SK-N-SH (cell line): ENCODE results near the gene NCR1. TPM values are rescaled to one million over a fixed set of nuclear protein-coding genes. Genes with fewer than 3 reads are reported as not detected.
"Not testable (repeated sequence)": the region's sequence is repeated elsewhere in the genome, so short reads cannot be mapped to it uniquely, and the experiment has no call there.

Source experiments
- CTCF ChIA-PET: fragments of 300-600, 350-600 bp; formaldehyde crosslinking; extraction: SDS; loops from one replicate; lab custom pipeline; 2021; lab: Yijun Ruan, JAX
- POLR2A ChIA-PET: fragments of 350-600 bp; sonication (Branson Sonifier 250); formaldehyde crosslinking; extraction: SDS; loops from one replicate; lab custom pipeline; 2020; ENCODE audit warnings: antibody characterized with exemption, inconsistent platforms; lab: Yijun Ruan, JAX
- DNase-seq: peaks from one replicate; pipeline ENCODE4 v3.0.0; 2012
- H2AFZ ChIP-seq: fragments of 200-600 bp; sonication (generic); 2 replicates; pipeline ENCODE4 v1.8.1; 2016; ENCODE audit warnings: antibody characterized with exemption, mild to moderate bottlenecking, low read depth
- H3F3A ChIP-seq: fragments of 200-600 bp; sonication (generic); replicated peaks from 2 replicates; pipeline ENCODE3; 2016; ENCODE audit warnings: antibody characterized with exemption, mild to moderate bottlenecking; ENCODE audit not compliant: insufficient read depth
- H3K27ac ChIP-seq, 2 experiments: fragments of 200-500 bp in 1 of 2; fragments of 200-600 bp in 1 of 2; sonication (Bioruptor generic) in 1 of 2; sonication (generic), shearing (Covaris generic) in 1 of 2; 2 replicates each; pipeline versions ENCODE4 v1.5.1 to v1.6.1; 2014 to 2016; ENCODE audit warnings: low read depth in 2 of 2, inconsistent platforms in 1 of 2, low read length in 1 of 2, mild to moderate bottlenecking in 1 of 2, mixed read lengths in 1 of 2
- H3K27me3 ChIP-seq: fragments of 200-600 bp; sonication (generic), shearing (Covaris generic); 2 replicates; pipeline ENCODE4 v1.6.1; 2016; ENCODE audit warnings: mixed run types; ENCODE audit not compliant: insufficient read depth
- H3K36me3 ChIP-seq, 2 experiments: fragments of 200-500 bp in 1 of 2; fragments of 200-600 bp in 1 of 2; sonication (Bioruptor generic) in 1 of 2; sonication (generic) in 1 of 2; replicated peaks in 1 of 2; 2 replicates each; pipeline versions ENCODE3 to v1.5.1; 2014 to 2016; ENCODE audit warnings: low read length in 1 of 2, mild to moderate bottlenecking in 1 of 2; ENCODE audit not compliant: insufficient read depth in 2 of 2, control insufficient read depth in 1 of 2
- H3K4me1 ChIP-seq, 2 experiments: fragments of 200-500 bp in 1 of 2; fragments of 200-600 bp in 1 of 2; sonication (Bioruptor generic) in 1 of 2; sonication (generic), shearing (Covaris generic) in 1 of 2; 2 replicates each; pipeline versions ENCODE4 v1.5.1 to v1.6.1; 2014 to 2016; ENCODE audit warnings: low read depth in 1 of 2, low read length in 1 of 2, mixed run types in 1 of 2; ENCODE audit not compliant: insufficient read depth in 2 of 2, control insufficient read depth in 1 of 2
- H3K4me2 ChIP-seq: fragments of 200-600 bp; sonication (generic), shearing (Covaris generic); 2 replicates; pipeline ENCODE4 v1.6.1; 2017; ENCODE audit warnings: mixed run types
- H3K4me3 ChIP-seq, 2 experiments: fragments of 200-500 bp in 1 of 2; fragments of 200-600 bp in 1 of 2; sonication (Bioruptor generic) in 1 of 2; sonication (generic), shearing (Covaris generic) in 1 of 2; 2 replicates each; pipeline versions ENCODE4 v1.5.1 to v1.8.1; 2014 to 2016; ENCODE audit warnings: low read depth in 2 of 2, inconsistent platforms in 1 of 2, low read length in 1 of 2, mild to moderate bottlenecking in 1 of 2, mixed read lengths in 1 of 2, moderate library complexity in 1 of 2
- H3K79me2 ChIP-seq: fragments of 200-600 bp; sonication (generic); 2 replicates; pipeline ENCODE4 v1.8.1; 2017; ENCODE audit warnings: mild to moderate bottlenecking; ENCODE audit not compliant: insufficient read depth
- H3K9ac ChIP-seq: fragments of 200-600 bp; sonication (generic); 2 replicates; pipeline ENCODE4 v1.6.1; 2017; ENCODE audit warnings: mixed run types
- H3K9me2 ChIP-seq: fragments of 200-600 bp; sonication (generic); 2 replicates; pipeline ENCODE4 v1.6.1; 2017; ENCODE audit warnings: mixed run types
- H3K9me3 ChIP-seq: fragments of 200-600 bp; sonication (generic); 2 replicates; pipeline ENCODE4 v1.6.1; 2017; ENCODE audit warnings: mixed run types, mild to moderate bottlenecking, moderate library complexity
- H4K20me1 ChIP-seq: fragments of 200-600 bp; sonication (generic); 2 replicates; pipeline ENCODE4 v1.6.1; 2017; ENCODE audit warnings: mild to moderate bottlenecking, mixed run types; ENCODE audit not compliant: insufficient read depth
- CHD2 ChIP-seq: fragments of 150-350 bp; IDR thresholded peaks from 2 replicates; pipeline ENCODE4 v1.6.1; 2018; ENCODE audit warnings: low read length; ENCODE audit not compliant: partially characterized antibody
- EP300 ChIP-seq, 2 experiments: IDR thresholded peaks; 2 replicates each; pipeline versions ENCODE4 v1.4.0 to v1.6.1; 2012; ENCODE audit warnings: borderline replicate concordance in 1 of 2, low read depth in 1 of 2, low read length in 1 of 2
- EZH2phosphoT487 ChIP-seq: fragments of 200-600 bp; sonication (generic); IDR thresholded peaks from 2 replicates; pipeline ENCODE4 v1.6.1; 2017; ENCODE audit warnings: low read depth, mixed run types, mild to moderate bottlenecking, antibody characterized with exemption, moderate library complexity, borderline replicate concordance
- FOSL2 ChIP-seq: IDR thresholded peaks from 2 replicates; pipeline ENCODE4 v1.4.0; 2012; ENCODE audit warnings: low read depth, mild to moderate bottlenecking, moderate library complexity, borderline replicate concordance
- FOXJ3 ChIP-seq: sonication (generic); formaldehyde crosslinking; IDR thresholded peaks from 2 replicates; pipeline ENCODE4 v1.5.1; 2020; ENCODE audit warnings: mild to moderate bottlenecking, missing genetic modification reagents
- JUND ChIP-seq: IDR thresholded peaks from 2 replicates; pipeline ENCODE4 v1.4.0; 2012
- MEF2A ChIP-seq: IDR thresholded peaks from 2 replicates; pipeline ENCODE4 v1.4.0; 2012; ENCODE audit warnings: low read depth, borderline replicate concordance
- MXI1 ChIP-seq: IDR thresholded peaks from 2 replicates; pipeline ENCODE4 v1.6.1; 2012; ENCODE audit warnings: mild to moderate bottlenecking, low read depth, low read length, improper control_type of control experiment
- NRF1 ChIP-seq: IDR thresholded peaks from 2 replicates; pipeline ENCODE4 v1.6.1; 2012; ENCODE audit warnings: low read depth, mild to moderate bottlenecking, low read length
- PBX3 ChIP-seq: IDR thresholded peaks from 2 replicates; pipeline ENCODE4; 2012
- POLR2AphosphoS5 ChIP-seq: IDR thresholded peaks from 2 replicates; pipeline ENCODE4 v1.6.1; 2012; ENCODE audit warnings: low read depth, low read length
- RCOR1 ChIP-seq: fragments of 150-350 bp; IDR thresholded peaks from 2 replicates; pipeline ENCODE4 v1.6.1; 2017; ENCODE audit warnings: antibody characterized with exemption, low read length
- SIN3A ChIP-seq: IDR thresholded peaks from 2 replicates; pipeline ENCODE4 v1.6.1; 2012; ENCODE audit warnings: low read depth, mild to moderate bottlenecking, low read length, moderate library complexity, borderline replicate concordance
- TAF1 ChIP-seq: IDR thresholded peaks from 2 replicates; pipeline ENCODE4 v1.6.1; 2012; ENCODE audit warnings: low read depth, mild to moderate bottlenecking, low read length, moderate library complexity, borderline replicate concordance
- TCF12 ChIP-seq: IDR thresholded peaks from 2 replicates; pipeline ENCODE4 v1.4.0; 2012
- YY1 ChIP-seq: IDR thresholded peaks from 2 replicates; pipeline ENCODE4 v1.4.0; 2012; ENCODE audit warnings: low read depth, mild to moderate bottlenecking
- ZBTB33 ChIP-seq: IDR thresholded peaks from 2 replicates; pipeline ENCODE4 v1.4.0; 2012; ENCODE audit warnings: low read depth, borderline replicate concordance
- WGBS: methylation state at CpG from one replicate; pipeline ENCODE4 v1.1.6; 2017; ENCODE audit warnings: low lambda C conversion rate; 5-methylcytosine and 5-hydroxymethylcytosine counted together
- polyA plus RNA-seq, 3 experiments: library from polyadenylated mRNA; depleted of rRNA; stranded (reverse); fragments of >200 nt; gene quantifications; 2 replicates each; pipeline ENCODE4 v1.2.3, GENCODE V29; 2012

Gene NCR1
- polyA plus RNA-seq, 1 of the 3 experiments (the other 2 are of a cell fraction) = not detected

- Histone ChIP-seq H3K4me3 (no peak overlapping the region), H3K4me2 (no peak overlapping the region), H2AFZ (no peak overlapping the region), H3K4me1 (no peaks in the 10 kb centered on the region), H3K9me3 (no peaks in the 10 kb centered on the region), H3F3A (no peaks in the 10 kb centered on the region), H3K36me3 (no peaks in the 10 kb centered on the region), H3K27me3 (peaks cover 43% of the 10 kb centered on the region), H3K79me2 (no peaks in the 10 kb centered on the region), H3K9me2 (no peaks in the 10 kb centered on the region), H3K27ac (no peak overlapping the region), H3K9ac (no peak overlapping the region), H4K20me1 (no peaks in the 10 kb centered on the region)
- ChIA-PET POLR2A (no interaction called here), CTCF (no interaction called here)
- WGBS = 15% methylated on average over 2 of the region's 2 CpGs
- no peak for DNase-seq
- TF ChIP-seq EP300 (IDR thresholded peaks at IDR 0.05; ENCODE audit: borderline replicate concordance in 1 of 2, low read depth in 1 of 2, low read length in 1 of 2) (no peak), JUND (no peak), YY1 (no peak), TAF1 (no peak), TCF12 (no peak), EZH2phosphoT487 (no peak), FOSL2 (no peak), MEF2A (no peak), PBX3 (no peak), FOXJ3 (CRISPR knock-in tag) (no peak)
Measured at GRCh38 chr19:54949412-54949811, 43.5 kb downstream of the NCR1 start.

GRCh38 chr19:54950580-54950979, 44.6 kb downstream of the NCR1 start:
- WGBS = 17% methylated on average over 10 of the region's 10 CpGs
- POLR2A ChIA-PET, H3K9ac ChIP-seq, H3F3A ChIP-seq, H2AFZ ChIP-seq, H3K4me1 ChIP-seq, H3K4me2 ChIP-seq, H3K4me3 ChIP-seq, H3K9me3 ChIP-seq, H3K27ac ChIP-seq, H4K20me1 ChIP-seq, DNase-seq, H3K79me2 ChIP-seq, CTCF ChIA-PET, H3K9me2 ChIP-seq, H3K36me3 ChIP-seq: not testable (repeated sequence)
- peaks cover 49% of the 10 kb centered on the region for H3K27me3 ChIP-seq

GRCh38 chr19:54952591-54953344, 46.8 kb downstream of the NCR1 start:
- POLR2A ChIA-PET = no interaction called here
- CTCF ChIA-PET = no interaction called here
- DNase-seq = no peak
- TF ChIP-seq CHD2 = no peak
- TF ChIP-seq FOXJ3 (CRISPR knock-in tag) = no peak
- no peak for TF ChIP-seq TCF12
- TF ChIP-seq POLR2AphosphoS5 = no peak
- no peak for TF ChIP-seq MXI1
- no peak for TF ChIP-seq RCOR1
- no peak for TF ChIP-seq NRF1
- no peak for TF ChIP-seq SIN3A
- TF ChIP-seq ZBTB33 = no peak

More at GRCh38 chr19:54952591-54953344, 46.8 kb downstream of the NCR1 start:
- 19% methylated on average over 23 of the region's 23 CpGs for WGBS
- H3K9ac ChIP-seq = no peak overlapping the region
- H4K20me1 ChIP-seq = no peaks in the 10 kb centered on the region
- H3K27me3 ChIP-seq = peaks cover 62% of the 10 kb centered on the region
- no peak overlapping the region for H3K27ac ChIP-seq
- H3K9me3 ChIP-seq = no peaks in the 10 kb centered on the region
- H3K4me1 ChIP-seq = no peaks in the 10 kb centered on the region
- no peaks in the 10 kb centered on the region for H3F3A ChIP-seq
- no peak overlapping the region for H3K4me2 ChIP-seq
- no peak overlapping the region for H2AFZ ChIP-seq
- H3K36me3 ChIP-seq = no peaks in the 10 kb centered on the region
- H3K4me3 ChIP-seq = no peak overlapping the region
- H3K9me2 ChIP-seq = no peaks in the 10 kb centered on the region
- no peaks in the 10 kb centered on the region for H3K79me2 ChIP-seq
